GM12872 (cell line): Measurements from ENCODE around the gene NAA15.

Experiments used
- CTCF ChIP-seq: IDR thresholded peaks from 3 replicates; pipeline ENCODE4 v1.5.1; 2011; ENCODE audit warnings: low read depth, mild to moderate bottlenecking, low read length, moderate library complexity; ENCODE audit not compliant: insufficient read depth

Gene NAA15

DNA sequence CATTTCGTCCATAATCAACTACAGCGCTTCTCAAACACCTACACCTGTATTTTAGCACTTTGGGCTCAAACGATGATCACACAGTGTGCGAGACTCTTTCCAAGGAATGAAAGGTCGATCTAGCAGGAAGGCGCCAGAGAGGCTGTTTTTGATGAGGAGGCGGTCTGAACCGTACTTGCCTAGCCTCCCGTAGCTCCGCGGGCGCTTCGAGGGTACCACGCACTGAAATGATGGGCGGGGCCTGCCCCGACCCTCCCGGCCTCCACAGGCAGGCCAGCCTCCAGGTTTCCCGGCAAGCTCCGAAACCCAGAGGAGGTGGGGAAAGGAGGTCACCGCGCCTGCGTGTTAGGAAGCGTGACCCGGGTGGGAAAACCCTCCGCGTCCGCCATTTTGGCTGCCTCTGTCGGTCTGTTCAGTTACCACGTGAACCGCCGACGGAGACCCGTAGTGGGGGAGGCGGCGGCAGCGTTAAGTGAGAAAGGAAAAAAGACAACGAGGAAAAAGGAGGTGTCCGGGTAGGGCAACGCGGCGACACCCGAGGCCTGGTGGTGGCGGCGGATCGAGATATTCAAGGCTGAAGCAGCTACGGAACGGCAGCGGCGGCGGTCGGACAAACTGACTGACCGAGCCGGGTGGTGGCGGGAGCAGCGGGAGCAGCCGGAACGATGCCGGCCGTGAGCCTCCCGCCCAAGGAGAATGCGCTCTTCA is at the start of gene NAA15:
NAA15 (plus strand) TSS at position 393 of the 708 bp plus-strand sequence; CDS start at position 666, 273 bp downstream.
- no peak for TF ChIP-seq CTCF

- no peak for TF ChIP-seq CTCF
Measured at GRCh38 chr4:139253046-139253445, 48.3 kb upstream of the NAA15 start.

DNA sequence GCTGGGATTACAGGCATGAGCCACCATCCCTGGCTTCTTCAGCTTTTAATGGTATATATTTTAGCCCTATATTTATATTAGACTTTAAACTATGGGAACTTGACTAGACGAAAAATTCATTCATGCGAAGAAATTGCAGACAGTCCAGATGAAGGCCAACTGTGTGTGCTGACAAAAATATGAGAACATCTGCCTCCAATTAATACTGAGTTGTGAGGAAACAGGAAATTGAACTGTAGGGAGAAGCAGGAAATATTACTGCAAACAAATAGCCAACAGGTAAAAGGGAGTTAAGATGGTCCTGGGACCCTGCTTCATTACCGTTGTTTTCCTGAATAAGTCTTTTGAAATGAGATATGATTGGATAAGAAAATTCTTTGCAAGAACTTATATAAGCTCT is 47.6 kb upstream of the NAA15 start:
- no peak for TF ChIP-seq CTCF

GRCh38 chr4:139256349-139256748 is 45.0 kb upstream of the NAA15 start:
- no peak for TF ChIP-seq CTCF

GRCh38 chr4:139265654-139266053 is 35.7 kb upstream of the NAA15 start:
- no peak for TF ChIP-seq CTCF

DNA sequence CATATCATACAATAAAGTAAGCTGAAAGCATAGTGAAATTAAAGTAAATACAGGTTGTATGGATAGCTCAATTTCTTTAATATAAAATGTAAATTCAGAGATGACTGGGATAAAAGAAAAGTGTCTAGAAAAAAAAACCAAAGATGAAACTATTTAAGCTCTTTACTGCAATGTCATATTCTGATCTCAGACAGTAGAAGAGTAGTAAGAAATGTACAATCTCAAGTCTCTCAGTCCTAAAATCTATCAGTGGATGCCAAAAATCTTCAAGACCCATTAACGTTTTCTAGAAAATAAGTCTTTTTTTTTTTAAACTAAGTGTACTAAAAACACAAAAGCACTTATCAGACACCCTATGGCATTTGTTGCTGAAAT is 35.1 kb upstream of the NAA15 start:
- TF ChIP-seq CTCF, result no peak

DNA sequence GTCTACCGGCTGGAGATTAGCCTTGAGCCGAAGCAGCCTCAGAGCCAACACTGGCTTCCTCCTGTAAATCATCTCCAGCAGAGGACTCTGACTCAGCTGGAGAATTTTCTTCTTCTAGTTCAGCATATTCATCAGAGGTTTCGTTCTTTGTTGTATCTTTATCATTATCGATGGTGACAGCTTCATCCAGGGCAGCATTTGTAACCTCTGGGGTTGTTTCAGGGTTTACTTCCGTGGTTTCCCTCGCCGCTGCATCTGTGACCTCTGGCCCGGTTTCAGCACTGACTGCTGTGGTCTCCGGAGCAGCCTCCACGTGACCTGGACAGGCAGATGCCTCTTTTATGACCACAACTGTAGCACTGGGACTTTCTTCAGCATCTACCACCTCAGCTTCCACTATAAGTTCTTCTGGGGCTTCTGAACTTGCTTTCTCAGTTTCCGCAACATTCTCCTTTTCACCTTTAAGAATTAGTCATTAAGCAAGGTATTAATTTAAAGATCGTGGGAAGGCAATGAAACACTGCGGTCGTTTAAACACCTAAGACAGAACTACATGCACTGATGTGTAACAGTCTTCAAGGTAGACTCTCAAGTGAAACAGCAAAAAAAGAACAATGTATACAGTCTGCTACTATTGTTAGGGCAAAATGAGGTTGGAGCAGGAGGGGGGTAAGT is 34.6 kb upstream of the NAA15 start:
- TF ChIP-seq CTCF, result no peak
